ENCODE results near the gene CYGB.

CYGB gene

GRCh38 chr17:76478730-76479514 lies 58.6 kb downstream of the CYGB start:
- DNase-seq (ENCODE audit: low spot score) = no peak

DNA sequence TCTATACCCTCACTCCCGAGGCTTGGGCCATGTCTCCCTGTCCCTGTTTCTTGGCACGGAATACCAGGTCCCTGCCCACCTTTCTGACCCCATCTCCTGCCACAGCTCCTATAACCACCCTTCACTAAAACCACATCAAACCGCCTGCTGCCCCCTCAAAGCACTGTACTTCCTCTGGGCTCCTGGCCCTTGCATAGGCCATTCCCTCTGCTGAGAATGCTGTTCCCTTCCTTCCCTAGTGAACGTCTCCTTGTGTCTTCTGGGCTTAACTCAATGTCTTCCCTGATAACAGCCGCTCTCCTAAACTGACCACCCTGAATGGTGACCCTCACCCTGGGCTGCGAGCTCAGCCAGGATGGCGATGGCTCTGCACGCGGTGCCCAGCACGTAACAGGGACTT lies 59.4 kb downstream of the CYGB start:
- DNase-seq (ENCODE audit: low spot score) = no peak

- DNase-seq (ENCODE audit: low spot score) = no peak
Observed at GRCh38 chr17:76477576-76477975, 59.9 kb downstream of the CYGB start.

Data from GM03348 (cell line).